ENCODE measurements around the gene TTLL8.

The TTLL8 gene

DNA sequence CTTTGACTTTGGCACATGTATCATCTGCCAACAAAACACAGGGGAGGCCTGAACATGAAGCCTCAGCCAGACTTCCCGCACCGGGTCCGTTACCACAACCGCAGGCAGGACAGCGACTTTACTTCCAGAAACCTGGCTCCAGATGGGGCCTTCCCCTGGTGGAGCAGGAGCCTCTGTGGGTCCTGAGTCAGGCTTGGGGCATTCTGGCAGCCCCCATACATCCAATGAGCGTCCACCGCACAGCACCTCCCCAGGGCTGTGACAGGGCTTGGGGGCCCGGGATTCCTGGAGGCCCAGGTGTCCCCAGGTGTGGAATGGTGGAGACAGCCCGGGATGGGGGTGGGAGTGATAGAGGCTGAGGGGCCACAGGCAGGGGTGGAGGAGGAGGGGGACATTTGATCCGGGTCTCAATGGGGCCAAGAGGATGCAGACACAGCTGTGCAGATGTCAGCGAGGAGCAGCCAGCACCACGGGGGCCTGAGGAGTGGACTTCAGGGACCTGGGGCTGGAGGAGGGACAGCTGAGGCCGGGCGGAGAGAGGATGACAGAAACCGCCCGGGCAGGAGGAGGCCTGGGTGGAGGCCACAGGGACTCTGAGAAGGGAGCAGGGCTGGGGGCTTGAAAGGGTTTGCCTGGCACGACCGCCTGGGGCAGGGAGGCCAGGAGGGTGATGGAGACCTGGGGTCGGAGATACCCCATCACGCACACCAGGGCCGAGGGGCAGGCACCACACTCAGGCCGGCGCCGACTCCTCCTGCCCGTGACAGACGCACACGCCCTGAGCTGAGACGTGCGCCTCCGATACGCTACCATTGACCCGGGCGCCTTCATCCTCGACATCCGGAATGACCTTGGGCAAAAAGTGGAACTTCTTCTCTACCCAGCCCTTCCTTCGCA lies 8.6 kb downstream of the TTLL8 start:
- Histone ChIP-seq H3K36me3 (ENCODE audit: control insufficient read depth in 4 of 4, insufficient read depth in 4 of 4, low read length in 3 of 4) (no peaks in the 10 kb centered on the region), H3K4me3 (ENCODE audit: control insufficient read depth in 1 of 7, extremely low read depth in 1 of 7, insufficient read depth in 4 of 7, low read depth in 2 of 7, low read length in 6 of 7) (no peak overlapping the region), H3K4me1 (ENCODE audit: control extremely low read depth in 1 of 4, control insufficient read depth in 4 of 4, insufficient read depth in 4 of 4, low read length in 3 of 4) (peaks cover 0 to 10% (median 9%) of the 10 kb centered on the region in 4 experiments), H3K27me3 (replicated peaks in 2 of 5; ENCODE audit: control insufficient read depth in 4 of 5, insufficient read depth in 5 of 5, low read length in 4 of 5) (no peaks in the 10 kb centered on the region), H3K9me3 (ENCODE audit: control extremely low read depth in 1 of 5, control insufficient read depth in 4 of 5, insufficient read depth in 2 of 5, low read depth in 1 of 5, low read length in 4 of 5) (peaks cover 0 to 16% (median 2%) of the 10 kb centered on the region in 5 experiments), H3K27ac (ENCODE audit: insufficient read depth in 1 of 2, low read depth in 1 of 2, low read length in 2 of 2, poor library complexity in 1 of 2, severe bottlenecking in 2 of 2) (no peak overlapping the region)
- 97% methylated on average over 33 of the region's 36 CpGs for WGBS (ENCODE audit: insufficient coverage)
- ChIA-PET CTCF (interaction anchor here (0.5 kb wide), 1 partner anchor 600 kb away, joined by 3 read pairs; no protein-coding TSS in a partner anchor), POLR2A (interaction anchor here (0.6 kb wide), 1 partner anchor 12 kb away, joined by 3 read pairs; no protein-coding TSS in a partner anchor)
- no peak for DNase-seq

DNA sequence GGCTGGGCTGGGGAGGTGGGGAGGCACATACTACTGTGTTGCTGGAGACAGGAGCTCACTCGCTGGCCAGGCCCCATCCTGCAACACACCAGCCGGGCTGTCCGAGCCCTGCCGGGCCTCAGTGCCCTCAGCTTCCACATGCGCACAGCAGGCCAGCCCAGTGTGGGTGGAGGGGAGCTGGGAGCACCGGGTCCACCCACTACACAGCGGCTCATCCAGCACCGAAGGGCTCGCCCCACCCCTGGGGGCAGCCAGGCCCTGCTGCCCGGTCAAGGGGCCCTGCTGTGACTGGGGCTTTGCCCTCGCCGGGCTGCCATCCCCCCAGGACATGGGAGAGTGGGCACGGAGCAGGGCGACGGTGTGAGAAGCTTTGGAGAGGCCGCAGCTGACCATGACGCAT lies 9.3 kb downstream of the TTLL8 start:
- Histone ChIP-seq H3K27me3 (replicated peaks in 2 of 5; ENCODE audit: control insufficient read depth in 4 of 5, insufficient read depth in 5 of 5, low read length in 4 of 5) (no peaks in the 10 kb centered on the region), H3K36me3 (ENCODE audit: control insufficient read depth in 4 of 4, insufficient read depth in 4 of 4, low read length in 3 of 4) (no peaks in the 10 kb centered on the region), H3K4me3 (ENCODE audit: control insufficient read depth in 1 of 7, extremely low read depth in 1 of 7, insufficient read depth in 4 of 7, low read depth in 2 of 7, low read length in 6 of 7) (no peak overlapping the region), H3K9me3 (ENCODE audit: control extremely low read depth in 1 of 5, control insufficient read depth in 4 of 5, insufficient read depth in 2 of 5, low read depth in 1 of 5, low read length in 4 of 5) (peaks cover 0 to 11% (median 2%) of the 10 kb centered on the region in 5 experiments), H3K27ac (ENCODE audit: insufficient read depth in 1 of 2, low read depth in 1 of 2, low read length in 2 of 2, poor library complexity in 1 of 2, severe bottlenecking in 2 of 2) (no peak overlapping the region), H3K4me1 (ENCODE audit: control extremely low read depth in 1 of 4, control insufficient read depth in 4 of 4, insufficient read depth in 4 of 4, low read length in 3 of 4) (peaks cover 0 to 15% (median 13%) of the 10 kb centered on the region in 4 experiments)
- CTCF ChIA-PET = interaction anchor here (0.5 kb wide), 1 partner anchor 600 kb away, joined by 3 read pairs; no protein-coding TSS in a partner anchor
- POLR2A ChIA-PET = no interaction called here
- no peak for DNase-seq
- 97% methylated on average over 15 of the region's 17 CpGs for WGBS (ENCODE audit: insufficient coverage)

DNA sequence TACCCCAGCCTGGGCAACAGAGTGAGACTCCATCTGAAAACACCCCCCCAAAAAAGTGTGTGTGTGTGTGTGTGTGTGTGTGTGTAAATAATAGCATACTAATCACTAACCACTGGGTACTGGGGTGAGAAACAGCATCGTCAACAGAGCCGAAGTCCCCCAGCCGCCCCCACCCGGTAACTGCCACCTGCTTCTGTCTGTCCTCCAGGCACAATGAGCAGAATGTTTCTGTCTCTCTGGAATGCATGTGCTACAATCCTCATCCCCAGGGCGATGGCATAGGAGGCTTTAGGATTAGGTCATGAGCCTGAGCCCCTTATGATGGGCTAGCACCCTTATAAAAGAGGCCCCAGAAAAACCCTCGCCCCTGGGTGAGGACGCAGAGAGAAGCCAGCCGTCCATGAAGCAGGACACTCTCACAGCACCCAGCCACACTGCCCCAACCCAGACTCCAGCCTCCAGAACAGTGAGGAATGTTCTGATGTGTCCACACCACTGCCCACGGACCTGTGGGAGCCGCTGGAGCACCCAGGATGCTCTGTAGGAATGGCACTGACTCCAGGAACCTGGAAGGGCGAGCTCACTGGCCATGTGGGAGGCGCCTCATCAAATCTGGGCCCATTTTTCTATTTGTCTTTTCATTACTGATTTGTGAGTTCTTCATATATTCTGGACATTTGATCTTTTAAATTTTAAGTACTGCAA lies 9.9 kb downstream of the TTLL8 start:
- peaks cover 0 to 15% (median 13%) of the 10 kb centered on the region in 4 experiments for H3K4me1 ChIP-seq (ENCODE audit: control extremely low read depth in 1 of 4, control insufficient read depth in 4 of 4, insufficient read depth in 4 of 4, low read length in 3 of 4)
- H3K9me3 ChIP-seq (ENCODE audit: control extremely low read depth in 1 of 5, control insufficient read depth in 4 of 5, insufficient read depth in 2 of 5, low read depth in 1 of 5, low read length in 4 of 5) = peaks cover 0 to 6% (median 0%) of the 10 kb centered on the region in 5 experiments
- DNase-seq = no peak
- no peak overlapping the region for H3K4me3 ChIP-seq (ENCODE audit: control insufficient read depth in 1 of 7, extremely low read depth in 1 of 7, insufficient read depth in 4 of 7, low read depth in 2 of 7, low read length in 6 of 7)
- no peaks in the 10 kb centered on the region for H3K27me3 ChIP-seq (replicated peaks in 2 of 5; ENCODE audit: control insufficient read depth in 4 of 5, insufficient read depth in 5 of 5, low read length in 4 of 5)
- no peak overlapping the region for H3K27ac ChIP-seq (ENCODE audit: insufficient read depth in 1 of 2, low read depth in 1 of 2, low read length in 2 of 2, poor library complexity in 1 of 2, severe bottlenecking in 2 of 2)
- no peaks in the 10 kb centered on the region for H3K36me3 ChIP-seq (ENCODE audit: control insufficient read depth in 4 of 4, insufficient read depth in 4 of 4, low read length in 3 of 4)
- POLR2A ChIA-PET = no interaction called here
- CTCF ChIA-PET = no interaction called here
- WGBS (ENCODE audit: insufficient coverage) = 91% methylated on average over 8 of the region's 12 CpGs

DNA sequence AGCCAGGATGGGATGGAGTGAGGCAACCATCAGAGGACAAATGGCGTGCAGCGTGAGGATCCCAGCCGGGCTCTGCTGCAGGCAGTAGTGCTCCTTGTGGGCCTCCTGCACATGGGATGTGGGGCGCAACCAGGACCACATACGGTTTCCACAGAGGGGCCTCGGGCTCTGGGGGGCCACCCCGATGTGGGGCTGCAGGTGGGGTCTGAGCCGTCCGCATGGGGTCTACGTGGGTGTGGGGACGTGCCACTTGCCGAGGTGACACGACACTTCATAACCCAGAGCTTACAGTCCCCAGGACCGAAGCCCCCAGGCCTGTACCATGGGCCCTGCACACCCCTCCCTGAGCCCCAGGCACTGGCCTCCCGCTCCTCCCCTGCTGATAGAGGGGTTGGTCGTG lies 10.8 kb downstream of the TTLL8 start:
- no peaks in the 10 kb centered on the region for H3K27me3 ChIP-seq (replicated peaks in 2 of 5; ENCODE audit: control insufficient read depth in 4 of 5, insufficient read depth in 5 of 5, low read length in 4 of 5)
- DNase-seq = no peak
- WGBS (ENCODE audit: insufficient coverage) = 100% methylated on average over 15 of the region's 16 CpGs

DNA sequence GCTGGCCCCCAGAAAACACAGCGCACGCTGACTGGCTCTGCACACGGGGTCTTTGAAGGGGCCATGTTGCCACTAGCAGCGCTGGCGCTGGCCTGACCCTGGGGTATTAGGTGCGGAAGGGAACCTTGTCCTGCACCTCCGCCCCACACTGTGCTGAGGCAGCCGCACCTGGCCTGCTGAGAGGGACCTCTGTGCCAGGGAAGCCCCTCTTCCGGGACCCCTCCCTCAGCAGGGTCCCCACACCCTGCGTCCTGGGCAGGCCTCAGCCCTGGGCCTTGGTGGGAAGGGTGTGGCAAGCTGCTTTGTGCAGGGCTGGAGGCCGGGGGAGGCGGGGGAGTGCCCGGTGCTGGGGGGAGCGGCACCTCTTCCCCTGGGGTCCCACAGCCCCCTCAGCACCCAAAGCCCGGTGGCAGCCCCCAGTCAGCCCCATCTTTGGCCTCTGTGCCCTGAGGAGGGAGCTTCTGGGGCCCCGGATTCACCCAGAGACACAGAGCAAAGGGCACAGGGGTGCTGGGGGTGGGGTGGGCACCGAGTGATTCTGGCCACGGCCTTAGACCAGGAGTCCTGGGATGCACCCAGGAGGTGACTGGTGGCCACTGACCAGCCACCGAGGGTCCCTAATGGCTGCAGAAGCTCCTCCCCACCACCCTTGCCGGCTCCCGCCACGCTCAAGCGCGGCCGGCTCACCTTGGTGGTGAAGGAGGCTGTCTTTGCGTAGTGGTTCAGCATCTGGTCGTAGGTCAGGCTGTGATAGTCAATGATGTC lies 11.4 kb downstream of the TTLL8 start:
- H3K4me3 ChIP-seq (ENCODE audit: control insufficient read depth in 1 of 7, extremely low read depth in 1 of 7, insufficient read depth in 4 of 7, low read depth in 2 of 7, low read length in 6 of 7) = no peak overlapping the region
- CTCF ChIA-PET = interaction anchor here (1.2 kb wide), 1 partner anchor 40 kb away, joined by 4 read pairs; no protein-coding TSS in a partner anchor
- H3K27me3 ChIP-seq (replicated peaks in 2 of 5; ENCODE audit: control insufficient read depth in 4 of 5, insufficient read depth in 5 of 5, low read length in 4 of 5) = no peaks in the 10 kb centered on the region
- peaks cover 0 to 22% (median 19%) of the 10 kb centered on the region in 4 experiments for H3K4me1 ChIP-seq (ENCODE audit: control extremely low read depth in 1 of 4, control insufficient read depth in 4 of 4, insufficient read depth in 4 of 4, low read length in 3 of 4)
- WGBS (ENCODE audit: insufficient coverage) = 98% methylated on average over 14 of the region's 27 CpGs
- DNase-seq = no peak
- POLR2A ChIA-PET = no interaction called here
- no peaks in the 10 kb centered on the region for H3K36me3 ChIP-seq (ENCODE audit: control insufficient read depth in 4 of 4, insufficient read depth in 4 of 4, low read length in 3 of 4)
- H3K27ac ChIP-seq (ENCODE audit: insufficient read depth in 1 of 2, low read depth in 1 of 2, low read length in 2 of 2, poor library complexity in 1 of 2, severe bottlenecking in 2 of 2) = no peak overlapping the region
- H3K9me3 ChIP-seq (ENCODE audit: control extremely low read depth in 1 of 5, control insufficient read depth in 4 of 5, insufficient read depth in 2 of 5, low read depth in 1 of 5, low read length in 4 of 5) = no peaks in the 10 kb centered on the region

More for the DNA sequence above, 10.8 kb downstream of the TTLL8 start:
- Histone ChIP-seq H3K4me1 (ENCODE audit: control extremely low read depth in 1 of 4, control insufficient read depth in 4 of 4, insufficient read depth in 4 of 4, low read length in 3 of 4) (peaks cover 0 to 17% (median 14%) of the 10 kb centered on the region in 4 experiments), H3K4me3 (ENCODE audit: control insufficient read depth in 1 of 7, extremely low read depth in 1 of 7, insufficient read depth in 4 of 7, low read depth in 2 of 7, low read length in 6 of 7) (no peak overlapping the region), H3K36me3 (ENCODE audit: control insufficient read depth in 4 of 4, insufficient read depth in 4 of 4, low read length in 3 of 4) (no peaks in the 10 kb centered on the region), H3K9me3 (ENCODE audit: control extremely low read depth in 1 of 5, control insufficient read depth in 4 of 5, insufficient read depth in 2 of 5, low read depth in 1 of 5, low read length in 4 of 5) (peaks cover 0 to 6% (median 0%) of the 10 kb centered on the region in 5 experiments), H3K27ac (ENCODE audit: insufficient read depth in 1 of 2, low read depth in 1 of 2, low read length in 2 of 2, poor library complexity in 1 of 2, severe bottlenecking in 2 of 2) (no peak overlapping the region)
- CTCF ChIA-PET = no interaction called here
- POLR2A ChIA-PET = no interaction called here

DNA sequence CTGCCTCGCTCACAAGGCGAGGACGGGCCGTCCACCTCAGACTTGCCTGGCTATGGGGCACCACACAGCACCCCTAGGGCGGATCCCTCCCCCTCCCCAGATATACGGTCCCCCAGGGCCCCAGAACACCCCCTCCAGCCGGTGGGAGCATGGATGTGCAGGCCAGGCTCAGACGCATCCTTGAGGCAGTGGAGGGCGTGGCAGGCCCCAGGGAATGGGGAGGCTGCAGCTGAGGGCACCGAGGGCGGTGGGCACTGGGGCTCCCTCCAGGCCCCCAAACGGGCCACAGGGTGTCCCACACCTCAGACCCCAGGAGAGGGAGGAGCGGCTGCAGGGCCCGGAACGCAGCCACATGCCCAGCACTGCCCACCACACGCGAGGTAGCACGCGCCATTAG lies 12.1 kb downstream of the TTLL8 start:
- 94% methylated on average over 12 of the region's 19 CpGs for WGBS (ENCODE audit: insufficient coverage)
- H3K4me3 ChIP-seq (ENCODE audit: control insufficient read depth in 1 of 7, extremely low read depth in 1 of 7, insufficient read depth in 4 of 7, low read depth in 2 of 7, low read length in 6 of 7) = no peak overlapping the region
- H3K36me3 ChIP-seq (ENCODE audit: control insufficient read depth in 4 of 4, insufficient read depth in 4 of 4, low read length in 3 of 4) = no peaks in the 10 kb centered on the region
- H3K4me1 ChIP-seq (ENCODE audit: control extremely low read depth in 1 of 4, control insufficient read depth in 4 of 4, insufficient read depth in 4 of 4, low read length in 3 of 4) = peaks cover 0 to 24% (median 20%) of the 10 kb centered on the region in 4 experiments
- H3K9me3 ChIP-seq (ENCODE audit: control extremely low read depth in 1 of 5, control insufficient read depth in 4 of 5, insufficient read depth in 2 of 5, low read depth in 1 of 5, low read length in 4 of 5) = no peaks in the 10 kb centered on the region
- H3K27ac ChIP-seq (ENCODE audit: insufficient read depth in 1 of 2, low read depth in 1 of 2, low read length in 2 of 2, poor library complexity in 1 of 2, severe bottlenecking in 2 of 2) = no peak overlapping the region
- no peaks in the 10 kb centered on the region for H3K27me3 ChIP-seq (replicated peaks in 2 of 5; ENCODE audit: control insufficient read depth in 4 of 5, insufficient read depth in 5 of 5, low read length in 4 of 5)
- ChIA-PET CTCF (interaction anchor here (1.2 kb wide), 1 partner anchor 40 kb away, joined by 4 read pairs; no protein-coding TSS in a partner anchor), POLR2A (no interaction called here)
- DNase-seq = no peak
